Measurements from ENCODE around the gene ATP2A2.

DNA sequence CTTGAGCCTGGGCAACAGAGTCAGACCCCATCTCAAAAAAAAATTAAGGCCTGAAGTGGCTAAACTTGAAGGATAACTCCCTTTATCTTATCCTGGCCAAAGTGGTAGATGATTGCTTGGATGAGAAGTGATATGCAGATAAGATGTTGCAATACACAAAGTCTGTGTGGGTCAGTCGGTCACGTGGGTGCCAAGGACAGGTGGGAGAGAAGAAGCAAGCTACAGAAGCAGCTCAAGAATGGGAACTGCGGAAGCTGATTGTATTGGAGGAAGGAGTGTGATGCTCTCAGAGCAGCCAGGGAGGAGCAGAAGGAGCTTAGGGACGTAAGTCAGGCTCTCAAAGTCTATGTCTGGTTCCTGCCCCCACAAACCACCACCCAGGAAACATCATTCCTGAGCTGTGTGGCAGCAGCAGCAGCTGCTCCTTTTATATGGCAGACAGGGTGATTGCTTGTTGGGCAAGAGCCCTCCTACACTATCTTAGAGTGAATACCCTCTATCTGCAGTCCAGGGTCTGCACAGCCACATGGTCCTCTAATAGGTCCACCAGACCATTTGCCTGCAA lies 54.5 kb downstream of the ATP2A2 start:
- TF ChIP-seq MYC (IDR thresholded peaks at IDR 0.05; ENCODE audit: low read depth, low read length) (no peak), POLR2A (IDR thresholded peaks at IDR 0.05; ENCODE audit: extremely low read depth, insufficient read length) (no peak)
- TF ChIP-seq, protein P1, sequence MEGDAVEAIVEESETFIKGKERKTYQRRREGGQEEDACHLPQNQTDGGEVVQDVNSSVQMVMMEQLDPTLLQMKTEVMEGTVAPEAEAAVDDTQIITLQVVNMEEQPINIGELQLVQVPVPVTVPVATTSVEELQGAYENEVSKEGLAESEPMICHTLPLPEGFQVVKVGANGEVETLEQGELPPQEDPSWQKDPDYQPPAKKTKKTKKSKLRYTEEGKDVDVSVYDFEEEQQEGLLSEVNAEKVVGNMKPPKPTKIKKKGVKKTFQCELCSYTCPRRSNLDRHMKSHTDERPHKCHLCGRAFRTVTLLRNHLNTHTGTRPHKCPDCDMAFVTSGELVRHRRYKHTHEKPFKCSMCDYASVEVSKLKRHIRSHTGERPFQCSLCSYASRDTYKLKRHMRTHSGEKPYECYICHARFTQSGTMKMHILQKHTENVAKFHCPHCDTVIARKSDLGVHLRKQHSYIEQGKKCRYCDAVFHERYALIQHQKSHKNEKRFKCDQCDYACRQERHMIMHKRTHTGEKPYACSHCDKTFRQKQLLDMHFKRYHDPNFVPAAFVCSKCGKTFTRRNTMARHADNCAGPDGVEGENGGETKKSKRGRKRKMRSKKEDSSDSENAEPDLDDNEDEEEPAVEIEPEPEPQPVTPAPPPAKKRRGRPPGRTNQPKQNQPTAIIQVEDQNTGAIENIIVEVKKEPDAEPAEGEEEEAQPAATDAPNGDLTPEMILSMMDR (IDR thresholded peaks at IDR 0.05; ENCODE audit: low read depth, low read length) = no peak
